ENCODE measurements around the gene KIAA0232. TPM values are rescaled to one million over a fixed set of nuclear protein-coding genes. Genes with fewer than 3 reads are reported as not detected.

KIAA0232 gene
- total and polyA plus RNA-seq, 9 of the 15 experiments (the other 6 are each of a cell fraction or from before 2014, with no cell fraction given), result 3.5 to 17.4 (median 13.0) TPM

DNA sequence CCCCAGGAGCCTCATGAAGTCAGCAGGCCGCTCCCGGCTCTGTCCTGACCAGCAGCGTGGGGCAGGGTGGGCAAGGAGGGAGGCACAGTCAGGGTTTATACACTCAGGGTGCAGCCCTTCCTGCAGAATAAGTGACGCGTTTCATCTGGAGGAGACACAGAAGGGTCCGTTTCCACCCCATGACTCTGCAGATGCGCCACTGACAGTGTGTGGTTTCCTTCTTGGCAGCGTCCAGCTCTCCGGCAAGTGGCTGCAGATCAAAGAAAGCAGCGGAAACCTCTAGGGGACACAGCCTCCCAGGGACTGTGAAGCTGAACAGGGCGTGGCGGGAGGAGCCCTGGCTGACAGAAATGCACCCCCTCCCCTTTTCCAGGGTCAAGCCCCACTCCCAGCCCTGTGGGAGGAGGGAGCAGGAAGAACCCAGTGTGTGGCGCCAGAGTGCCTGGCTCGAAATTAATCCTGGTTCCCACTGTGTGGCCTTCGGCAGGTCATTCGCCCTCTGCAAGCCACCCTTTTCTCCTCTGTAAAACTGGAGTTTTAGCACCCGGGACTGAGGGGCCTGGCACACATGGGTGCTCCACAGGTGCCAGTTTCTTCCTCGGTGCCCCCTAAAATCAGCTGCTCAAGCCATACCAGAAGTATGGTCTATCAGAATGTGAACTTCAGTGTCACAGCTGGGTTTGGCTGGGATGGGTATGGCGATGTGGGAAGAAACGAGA is 109.8 kb downstream of the KIAA0232 start (continued):
- TF ChIP-seq, protein P1, sequence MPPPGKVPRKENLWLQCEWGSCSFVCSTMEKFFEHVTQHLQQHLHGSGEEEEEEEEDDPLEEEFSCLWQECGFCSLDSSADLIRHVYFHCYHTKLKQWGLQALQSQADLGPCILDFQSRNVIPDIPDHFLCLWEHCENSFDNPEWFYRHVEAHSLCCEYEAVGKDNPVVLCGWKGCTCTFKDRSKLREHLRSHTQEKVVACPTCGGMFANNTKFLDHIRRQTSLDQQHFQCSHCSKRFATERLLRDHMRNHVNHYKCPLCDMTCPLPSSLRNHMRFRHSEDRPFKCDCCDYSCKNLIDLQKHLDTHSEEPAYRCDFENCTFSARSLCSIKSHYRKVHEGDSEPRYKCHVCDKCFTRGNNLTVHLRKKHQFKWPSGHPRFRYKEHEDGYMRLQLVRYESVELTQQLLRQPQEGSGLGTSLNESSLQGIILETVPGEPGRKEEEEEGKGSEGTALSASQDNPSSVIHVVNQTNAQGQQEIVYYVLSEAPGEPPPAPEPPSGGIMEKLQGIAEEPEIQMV (tag; conservative IDR thresholded peaks at IDR 0.05; ENCODE audit: low read depth), result no peak
- TF ChIP-seq ZNF644 (tag; IDR thresholded peaks at IDR 0.05; ENCODE audit: low read depth) (no peak), CHD1 (IDR thresholded peaks at IDR 0.05; ENCODE audit: low read length) (no peak), MAZ (CRISPR knock-in tag; conservative IDR thresholded peaks at IDR 0.05 in 1 of 2, IDR thresholded peaks at IDR 0.05 in 1 of 2) (peak; percentile 44 to 77; a peak in 3 of 4 replicates), ARID2 (IDR thresholded peaks at IDR 0.05) (no peak), SREBF1 (IDR thresholded peaks at IDR 0.05; ENCODE audit: borderline replicate concordance, low read depth, low read length) (no peak), EGR1 (conservative IDR thresholded peaks at IDR 0.05) (no peak), KLF10 (CRISPR knock-in tag; IDR thresholded peaks at IDR 0.05) (no peak), ZNF212 (CRISPR knock-in tag; IDR thresholded peaks at IDR 0.05) (no peak), ATF1 (CRISPR knock-in tag; IDR thresholded peaks at IDR 0.05) (no peak), ATF1 (tag; IDR thresholded peaks at IDR 0.05) (peak; percentile 75), NR2F6 (CRISPR knock-in tag; IDR thresholded peaks at IDR 0.05) (no peak)
- TF ChIP-seq, protein P2, sequence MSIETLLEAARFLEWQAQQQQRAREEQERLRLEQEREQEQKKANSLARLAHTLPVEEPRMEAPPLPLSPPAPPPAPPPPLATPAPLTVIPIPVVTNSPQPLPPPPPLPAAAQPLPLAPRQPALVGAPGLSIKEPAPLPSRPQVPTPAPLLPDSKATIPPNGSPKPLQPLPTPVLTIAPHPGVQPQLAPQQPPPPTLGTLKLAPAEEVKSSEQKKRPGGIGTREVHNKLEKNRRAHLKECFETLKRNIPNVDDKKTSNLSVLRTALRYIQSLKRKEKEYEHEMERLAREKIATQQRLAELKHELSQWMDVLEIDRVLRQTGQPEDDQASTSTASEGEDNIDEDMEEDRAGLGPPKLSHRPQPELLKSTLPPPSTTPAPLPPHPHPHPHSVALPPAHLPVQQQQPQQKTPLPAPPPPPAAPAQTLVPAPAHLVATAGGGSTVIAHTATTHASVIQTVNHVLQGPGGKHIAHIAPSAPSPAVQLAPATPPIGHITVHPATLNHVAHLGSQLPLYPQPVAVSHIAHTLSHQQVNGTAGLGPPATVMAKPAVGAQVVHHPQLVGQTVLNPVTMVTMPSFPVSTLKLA (conservative IDR thresholded peaks at IDR 0.05), result peak in 1 of 2 experiments; percentile 68; a peak in 2 of 4 replicates
- TF ChIP-seq, protein P3, sequence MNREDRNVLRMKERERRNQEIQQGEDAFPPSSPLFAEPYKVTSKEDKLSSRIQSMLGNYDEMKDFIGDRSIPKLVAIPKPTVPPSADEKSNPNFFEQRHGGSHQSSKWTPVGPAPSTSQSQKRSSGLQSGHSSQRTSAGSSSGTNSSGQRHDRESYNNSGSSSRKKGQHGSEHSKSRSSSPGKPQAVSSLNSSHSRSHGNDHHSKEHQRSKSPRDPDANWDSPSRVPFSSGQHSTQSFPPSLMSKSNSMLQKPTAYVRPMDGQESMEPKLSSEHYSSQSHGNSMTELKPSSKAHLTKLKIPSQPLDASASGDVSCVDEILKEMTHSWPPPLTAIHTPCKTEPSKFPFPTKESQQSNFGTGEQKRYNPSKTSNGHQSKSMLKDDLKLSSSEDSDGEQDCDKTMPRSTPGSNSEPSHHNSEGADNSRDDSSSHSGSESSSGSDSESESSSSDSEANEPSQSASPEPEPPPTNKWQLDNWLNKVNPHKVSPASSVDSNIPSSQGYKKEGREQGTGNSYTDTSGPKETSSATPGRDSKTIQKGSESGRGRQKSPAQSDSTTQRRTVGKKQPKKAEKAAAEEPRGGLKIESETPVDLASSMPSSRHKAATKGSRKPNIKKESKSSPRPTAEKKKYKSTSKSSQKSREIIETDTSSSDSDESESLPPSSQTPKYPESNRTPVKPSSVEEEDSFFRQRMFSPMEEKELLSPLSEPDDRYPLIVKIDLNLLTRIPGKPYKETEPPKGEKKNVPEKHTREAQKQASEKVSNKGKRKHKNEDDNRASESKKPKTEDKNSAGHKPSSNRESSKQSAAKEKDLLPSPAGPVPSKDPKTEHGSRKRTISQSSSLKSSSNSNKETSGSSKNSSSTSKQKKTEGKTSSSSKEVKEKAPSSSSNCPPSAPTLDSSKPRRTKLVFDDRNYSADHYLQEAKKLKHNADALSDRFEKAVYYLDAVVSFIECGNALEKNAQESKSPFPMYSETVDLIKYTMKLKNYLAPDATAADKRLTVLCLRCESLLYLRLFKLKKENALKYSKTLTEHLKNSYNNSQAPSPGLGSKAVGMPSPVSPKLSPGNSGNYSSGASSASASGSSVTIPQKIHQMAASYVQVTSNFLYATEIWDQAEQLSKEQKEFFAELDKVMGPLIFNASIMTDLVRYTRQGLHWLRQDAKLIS (CRISPR knock-in tag; IDR thresholded peaks at IDR 0.05), result no peak
- TF ChIP-seq, protein P4, sequence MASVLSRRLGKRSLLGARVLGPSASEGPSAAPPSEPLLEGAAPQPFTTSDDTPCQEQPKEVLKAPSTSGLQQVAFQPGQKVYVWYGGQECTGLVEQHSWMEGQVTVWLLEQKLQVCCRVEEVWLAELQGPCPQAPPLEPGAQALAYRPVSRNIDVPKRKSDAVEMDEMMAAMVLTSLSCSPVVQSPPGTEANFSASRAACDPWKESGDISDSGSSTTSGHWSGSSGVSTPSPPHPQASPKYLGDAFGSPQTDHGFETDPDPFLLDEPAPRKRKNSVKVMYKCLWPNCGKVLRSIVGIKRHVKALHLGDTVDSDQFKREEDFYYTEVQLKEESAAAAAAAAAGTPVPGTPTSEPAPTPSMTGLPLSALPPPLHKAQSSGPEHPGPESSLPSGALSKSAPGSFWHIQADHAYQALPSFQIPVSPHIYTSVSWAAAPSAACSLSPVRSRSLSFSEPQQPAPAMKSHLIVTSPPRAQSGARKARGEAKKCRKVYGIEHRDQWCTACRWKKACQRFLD (CRISPR knock-in tag; IDR thresholded peaks at IDR 0.05), result no peak
- TF ChIP-seq, protein P5, sequence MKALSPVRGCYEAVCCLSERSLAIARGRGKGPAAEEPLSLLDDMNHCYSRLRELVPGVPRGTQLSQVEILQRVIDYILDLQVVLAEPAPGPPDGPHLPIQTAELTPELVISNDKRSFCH (CRISPR knock-in tag; IDR thresholded peaks at IDR 0.05), result no peak
- TF ChIP-seq, protein P5 (tag; IDR thresholded peaks at IDR 0.05), result no peak

Data from K562 (cell line).